ENCODE results near the gene CYP19A1. TPM values are rescaled to one million over a fixed set of nuclear protein-coding genes. Genes with fewer than 3 reads are reported as not detected.
A peak's percentile ranks its signal among the peaks of the same experiment; 100 is the strongest.

The CYP19A1 gene
- total RNA-seq, result under 1 TPM in 2 of 4 donors, not detected in 2; 0.41 to 0.71 TPM
- under 1 TPM in 1 of 3 donors, not detected in 2; 0.10 TPM for polyA plus RNA-seq

GRCh38 chr15:51338496-51338895, at the start of gene CYP19A1:
Gene CYP19A1, minus strand, starts transcription at chr15:51338596. Its CDS starts 95,684 bp downstream, at chr15:51242912.
- Histone ChIP-seq H3K4me3 (no peak within 1 kb of the TSS), H3K9me3 (no peaks in the 10 kb centered on the region), H3K27ac (peak within 1 kb of the TSS in 1 of 4 donors; percentile 47), H3K4me1 (peaks cover 0 to 41% (median 36%) of the 10 kb centered on the region in 4 donors), H3K27me3 (peaks cover 0 to 28% (median 6%) of the 10 kb centered on the region in 3 donors), H3K36me3 (no peaks in the 10 kb centered on the region)
- DNase-seq, result no peak
- TF ChIP-seq EP300 (IDR thresholded peaks at IDR 0.05) (no peak), POLR2A (IDR thresholded peaks at IDR 0.05) (no peak), CTCF (IDR thresholded peaks at IDR 0.05) (no peak), POLR2AphosphoS5 (IDR thresholded peaks at IDR 0.05) (no peak)
- WGBS, 2 donors, result 89 to 93% methylated on average over 6 of the region's 6 CpGs
- intact Hi-C loops (cut with DNase I), result no loop called here

DNA sequence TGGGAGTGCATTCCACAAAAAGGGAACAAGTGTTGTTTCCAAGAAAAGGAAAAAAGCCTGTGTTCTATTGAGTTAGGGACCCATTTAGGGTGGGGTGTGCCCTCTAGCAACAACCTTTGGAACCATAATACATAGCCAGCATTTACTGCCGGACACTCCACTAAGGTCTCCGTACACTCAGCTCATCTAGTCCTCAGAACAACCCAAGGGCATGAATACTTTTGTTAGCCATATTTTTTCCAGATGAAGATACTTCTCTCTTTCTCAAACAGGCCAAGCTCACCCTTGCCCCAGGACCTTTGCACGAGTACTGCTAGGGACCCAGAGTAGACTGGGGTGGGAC, 49.3 kb upstream of the CYP19A1 start:
- DNase-seq, result no peak
- no peaks in the 10 kb centered on the region for H3K36me3 ChIP-seq
- intact Hi-C loops (cut with DNase I), result no loop called here
- WGBS, 2 donors, result 39 to 78% methylated on average over 3 of the region's 3 CpGs
- H3K27ac ChIP-seq, result no peak overlapping the region
- H3K4me3 ChIP-seq, result no peak overlapping the region
- no peaks in the 10 kb centered on the region for H3K9me3 ChIP-seq
- no peaks in the 10 kb centered on the region for H3K4me1 ChIP-seq
- H3K27me3 ChIP-seq, result no peaks in the 10 kb centered on the region
- TF ChIP-seq POLR2AphosphoS5 (IDR thresholded peaks at IDR 0.05), result no peak
- TF ChIP-seq POLR2A (IDR thresholded peaks at IDR 0.05), result no peak
- TF ChIP-seq CTCF (IDR thresholded peaks at IDR 0.05), result no peak
- no peak for TF ChIP-seq EP300 (IDR thresholded peaks at IDR 0.05)

DNA sequence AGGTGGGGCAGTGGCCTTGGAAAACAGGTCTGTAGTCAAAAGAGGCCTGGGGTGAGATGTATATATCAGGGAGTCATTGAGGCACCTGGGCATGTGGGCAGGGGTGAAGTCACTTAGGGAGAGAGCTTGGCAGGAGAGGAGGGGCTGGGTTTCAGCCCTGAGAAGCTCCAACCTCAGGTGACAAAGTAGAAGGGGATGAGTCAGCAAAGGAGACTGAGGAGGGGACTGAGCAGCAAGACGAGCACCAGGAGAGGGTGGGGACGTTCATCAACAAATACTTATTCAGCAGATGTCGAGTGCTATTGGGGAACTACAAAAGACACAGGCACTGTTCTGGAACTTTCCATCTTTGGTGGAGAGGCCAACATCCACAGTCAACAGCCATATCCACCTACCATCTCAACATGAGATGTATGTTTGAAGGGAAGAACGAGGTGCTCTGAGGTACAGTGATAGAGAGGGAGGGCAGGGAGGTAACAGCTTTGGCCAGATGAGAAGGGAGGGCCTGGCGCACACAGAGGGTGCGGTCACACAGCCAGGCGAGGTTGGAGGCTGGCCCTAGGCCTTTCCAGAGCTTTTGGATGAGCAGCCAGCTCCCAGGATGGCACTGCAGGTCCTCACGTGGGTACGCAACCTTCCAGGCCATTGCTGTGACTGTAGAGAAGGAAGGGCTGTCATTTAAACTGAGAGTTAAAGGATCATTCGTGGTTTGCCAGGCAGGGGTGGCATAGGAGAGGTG, 48.7 kb upstream of the CYP19A1 start:
- intact Hi-C loops (cut with DNase I), result no loop called here
- Histone ChIP-seq H3K4me3 (no peak overlapping the region), H3K36me3 (no peaks in the 10 kb centered on the region), H3K27me3 (no peaks in the 10 kb centered on the region), H3K27ac (no peak overlapping the region), H3K4me1 (no peaks in the 10 kb centered on the region), H3K9me3 (no peaks in the 10 kb centered on the region)
- DNase-seq, result no peak
- TF ChIP-seq POLR2AphosphoS5 (IDR thresholded peaks at IDR 0.05) (no peak), POLR2A (IDR thresholded peaks at IDR 0.05) (no peak), CTCF (IDR thresholded peaks at IDR 0.05) (no peak), EP300 (IDR thresholded peaks at IDR 0.05) (no peak)
- WGBS, 2 donors, result 63 to 80% methylated on average over 10 of the region's 10 CpGs

GRCh38 chr15:51386486-51386885, 48.1 kb upstream of the CYP19A1 start:
- H3K27me3 ChIP-seq, result no peaks in the 10 kb centered on the region
- WGBS, 2 donors, result 93 to 95% methylated on average over 12 of the region's 12 CpGs
- H3K27ac ChIP-seq, result no peak overlapping the region
- no peaks in the 10 kb centered on the region for H3K9me3 ChIP-seq
- intact Hi-C loops (cut with DNase I), result no loop called here
- DNase-seq, result no peak
- H3K4me1 ChIP-seq, result no peaks in the 10 kb centered on the region
- no peaks in the 10 kb centered on the region for H3K36me3 ChIP-seq
- TF ChIP-seq POLR2AphosphoS5 (IDR thresholded peaks at IDR 0.05) (no peak), EP300 (IDR thresholded peaks at IDR 0.05) (no peak)
- H3K4me3 ChIP-seq, result no peak overlapping the region

- TF ChIP-seq POLR2A (IDR thresholded peaks at IDR 0.05), result no peak
- no peak for TF ChIP-seq POLR2AphosphoS5 (IDR thresholded peaks at IDR 0.05)
- TF ChIP-seq EP300 (IDR thresholded peaks at IDR 0.05), result no peak
- no peak for TF ChIP-seq CTCF (IDR thresholded peaks at IDR 0.05)
- Histone ChIP-seq H3K27ac (no peak overlapping the region), H3K4me1 (peaks cover 0 to under 1% (median 0%) of the 10 kb centered on the region in 4 donors), H3K9me3 (no peaks in the 10 kb centered on the region), H3K36me3 (no peaks in the 10 kb centered on the region), H3K4me3 (no peak overlapping the region), H3K27me3 (no peaks in the 10 kb centered on the region)
- intact Hi-C loops (cut with DNase I), result no loop called here
- WGBS, 2 donors, result 83 to 88% methylated on average over 8 of the region's 8 CpGs
- no peak for DNase-seq
Measured at GRCh38 chr15:51386029-51386428, 47.6 kb upstream of the CYP19A1 start.

All from sigmoid colon (tissue), 7 donors.